ENCODE results near the gene ATP5PF. TPM values are rescaled to one million over a fixed set of nuclear protein-coding genes. Genes with fewer than 3 reads are reported as not detected.

The ATP5PF gene
- total RNA-seq, 4 donors from 2014 or later: 15.9 to 108 (median 76.2) TPM

GRCh38 chr21:25687787-25688186, 46.9 kb downstream of the ATP5PF start:
- no peaks in the 10 kb centered on the region for H3K4me1 ChIP-seq
- TF ChIP-seq POLR2A (IDR thresholded peaks at IDR 0.05): no peak
- TF ChIP-seq, protein P1, sequence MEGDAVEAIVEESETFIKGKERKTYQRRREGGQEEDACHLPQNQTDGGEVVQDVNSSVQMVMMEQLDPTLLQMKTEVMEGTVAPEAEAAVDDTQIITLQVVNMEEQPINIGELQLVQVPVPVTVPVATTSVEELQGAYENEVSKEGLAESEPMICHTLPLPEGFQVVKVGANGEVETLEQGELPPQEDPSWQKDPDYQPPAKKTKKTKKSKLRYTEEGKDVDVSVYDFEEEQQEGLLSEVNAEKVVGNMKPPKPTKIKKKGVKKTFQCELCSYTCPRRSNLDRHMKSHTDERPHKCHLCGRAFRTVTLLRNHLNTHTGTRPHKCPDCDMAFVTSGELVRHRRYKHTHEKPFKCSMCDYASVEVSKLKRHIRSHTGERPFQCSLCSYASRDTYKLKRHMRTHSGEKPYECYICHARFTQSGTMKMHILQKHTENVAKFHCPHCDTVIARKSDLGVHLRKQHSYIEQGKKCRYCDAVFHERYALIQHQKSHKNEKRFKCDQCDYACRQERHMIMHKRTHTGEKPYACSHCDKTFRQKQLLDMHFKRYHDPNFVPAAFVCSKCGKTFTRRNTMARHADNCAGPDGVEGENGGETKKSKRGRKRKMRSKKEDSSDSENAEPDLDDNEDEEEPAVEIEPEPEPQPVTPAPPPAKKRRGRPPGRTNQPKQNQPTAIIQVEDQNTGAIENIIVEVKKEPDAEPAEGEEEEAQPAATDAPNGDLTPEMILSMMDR (IDR thresholded peaks at IDR 0.05): no peak
- H3K27me3 ChIP-seq: no peaks in the 10 kb centered on the region
- H3K9me3 ChIP-seq: no peaks in the 10 kb centered on the region
- DNase-seq: no peak
- no peaks in the 10 kb centered on the region for H3K36me3 ChIP-seq
- intact Hi-C loops (cut with DNase I; ENCODE audit: low total_unique reads): no loop called here
- peak overlapping the region; percentile 5 to 61 for H3K27ac ChIP-seq
- no peak overlapping the region for H3K4me3 ChIP-seq

- no peak for DNase-seq
- TF ChIP-seq, protein P1 (IDR thresholded peaks at IDR 0.05): no peak
- no peak for TF ChIP-seq POLR2A (IDR thresholded peaks at IDR 0.05)
- no peak overlapping the region for H3K4me3 ChIP-seq
- no peaks in the 10 kb centered on the region for H3K36me3 ChIP-seq
- H3K27me3 ChIP-seq: no peaks in the 10 kb centered on the region
- no peak overlapping the region for H3K27ac ChIP-seq
- H3K4me1 ChIP-seq: no peaks in the 10 kb centered on the region
- H3K9me3 ChIP-seq: no peaks in the 10 kb centered on the region
- intact Hi-C loops (cut with DNase I; ENCODE audit: low total_unique reads): no loop called here
These were observed 52.3 kb downstream of the ATP5PF start for GRCh38 chr21:25682382-25682781.

DNA sequence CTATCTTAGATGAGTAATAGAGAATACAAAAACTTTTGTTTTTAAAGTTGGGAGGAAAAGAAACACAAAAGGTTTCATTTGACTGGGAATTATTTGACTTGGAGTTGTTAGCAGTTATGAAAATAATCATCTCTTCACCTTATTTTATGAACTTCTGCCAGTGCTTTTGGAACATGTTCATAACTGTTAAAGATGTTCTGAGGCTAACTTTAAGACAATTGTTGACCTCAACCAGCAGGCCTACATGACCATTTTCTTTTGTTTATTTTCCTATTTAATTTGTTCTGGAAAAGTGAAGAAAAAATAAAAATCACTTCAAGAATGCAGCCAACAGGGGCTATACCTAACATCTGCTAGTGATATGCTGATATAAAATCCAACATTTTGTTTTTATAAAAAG, 58.3 kb downstream of the ATP5PF start:
- intact Hi-C loops (cut with DNase I; ENCODE audit: low total_unique reads): no loop called here
- peak overlapping the region; percentile 1 to 60 for H3K27ac ChIP-seq
- no peaks in the 10 kb centered on the region for H3K36me3 ChIP-seq
- peaks cover 0 to 7% of the 10 kb centered on the region in 2 donors for H3K4me1 ChIP-seq
- H3K27me3 ChIP-seq: no peaks in the 10 kb centered on the region
- no peak overlapping the region for H3K4me3 ChIP-seq
- TF ChIP-seq, protein P1 (IDR thresholded peaks at IDR 0.05): no peak
- TF ChIP-seq POLR2A (IDR thresholded peaks at IDR 0.05): no peak
- DNase-seq: no peak
- H3K9me3 ChIP-seq: no peaks in the 10 kb centered on the region

Other genes starting within 250 kb of the ATP5PF start
- 10 to 100 TPM; 10.3 to 55.1 (median 21.6) TPM for gene MRPL39, start 127.4 kb downstream of the ATP5PF start, total RNA-seq
- 10 to 100 TPM; 27.6 to 85.5 (median 35.1) TPM for gene JAM2, start 95.6 kb downstream of the ATP5PF start, total RNA-seq
- gene GABPA, start 68 bp upstream of the ATP5PF start, total RNA-seq: 10 to 100 TPM in 3 of 4 donors, 1 to 10 TPM in 1; 8.2 to 94.4 (median 44.6) TPM